ENCODE measurements around the gene EFTUD2.

Gene EFTUD2

GRCh38 chr17:44933824-44934744 lies 34.8 kb upstream of the EFTUD2 start:
- H3K36me3 ChIP-seq (ENCODE audit: control insufficient read depth, insufficient read depth, low read length): peaks cover 20% of the 10 kb centered on the region
- no peak overlapping the region for H3K23ac ChIP-seq (ENCODE audit: low read length)
- H3K9ac ChIP-seq (ENCODE audit: low read length): no peak overlapping the region
- H4K5ac ChIP-seq (ENCODE audit: low read length): no peak overlapping the region
- no peak overlapping the region for H3K56ac ChIP-seq (ENCODE audit: low read length)
- H3K79me2 ChIP-seq (ENCODE audit: control insufficient read depth, insufficient read depth, low read length): no peaks in the 10 kb centered on the region
- WGBS (ENCODE audit: extremely low coverage, insufficient coverage, low lambda C conversion rate): no CpG with 5 or more reads among the region's 34 CpGs
- no peak overlapping the region for H3K18ac ChIP-seq (ENCODE audit: low read length)
- H4K8ac ChIP-seq (ENCODE audit: low read depth, low read length): no peak overlapping the region
- no peaks in the 10 kb centered on the region for H3K27me3 ChIP-seq (ENCODE audit: insufficient read depth, low read length, poor library complexity)
- H3K4ac ChIP-seq (ENCODE audit: low read depth, low read length): no peak overlapping the region
- no peak overlapping the region for H3K4me3 ChIP-seq (ENCODE audit: low read length)
- no peak overlapping the region for H3K27ac ChIP-seq (ENCODE audit: low read depth, low read length)
- H3K79me1 ChIP-seq (ENCODE audit: low read length): no peaks in the 10 kb centered on the region
- H3K4me1 ChIP-seq (ENCODE audit: control insufficient read depth, low read depth, low read length): peaks cover 5% of the 10 kb centered on the region
- no peak overlapping the region for H2BK5ac ChIP-seq (ENCODE audit: low read length)
- no peak for DNase-seq
- H3K4me2 ChIP-seq (ENCODE audit: low read length): no peak overlapping the region
- H2BK120ac ChIP-seq (ENCODE audit: low read depth, low read length): no peak overlapping the region
- H2AK5ac ChIP-seq (ENCODE audit: low read length): no peak overlapping the region
- no peak overlapping the region for H2BK15ac ChIP-seq (replicated peaks; ENCODE audit: low read depth)

GRCh38 chr17:44932787-44933097 lies 33.5 kb upstream of the EFTUD2 start:
- H3K79me1 ChIP-seq (ENCODE audit: low read length): no peaks in the 10 kb centered on the region
- no peak overlapping the region for H3K23ac ChIP-seq (ENCODE audit: low read length)
- H3K79me2 ChIP-seq (ENCODE audit: control insufficient read depth, insufficient read depth, low read length): no peaks in the 10 kb centered on the region
- no peak overlapping the region for H4K5ac ChIP-seq (ENCODE audit: low read length)
- H2BK120ac ChIP-seq (ENCODE audit: low read depth, low read length): no peak overlapping the region
- no peak overlapping the region for H3K4me3 ChIP-seq (ENCODE audit: low read length)
- no peak overlapping the region for H2BK5ac ChIP-seq (ENCODE audit: low read length)
- H3K36me3 ChIP-seq (ENCODE audit: control insufficient read depth, insufficient read depth, low read length): peaks cover 26% of the 10 kb centered on the region
- no peak overlapping the region for H3K56ac ChIP-seq (ENCODE audit: low read length)
- no peak overlapping the region for H2AK5ac ChIP-seq (ENCODE audit: low read length)
- no CpG with 5 or more reads among the region's 6 CpGs for whole genome bisulfite sequencing (ENCODE audit: extremely low coverage, insufficient coverage, low lambda C conversion rate)
- H3K4me1 ChIP-seq (ENCODE audit: control insufficient read depth, low read depth, low read length): peaks cover 5% of the 10 kb centered on the region
- no peak overlapping the region for H2BK15ac ChIP-seq (replicated peaks; ENCODE audit: low read depth)
- DNase-seq: no peak
- no peaks in the 10 kb centered on the region for H3K27me3 ChIP-seq (ENCODE audit: insufficient read depth, low read length, poor library complexity)
- no peak overlapping the region for H3K4ac ChIP-seq (ENCODE audit: low read depth, low read length)
- H3K27ac ChIP-seq (ENCODE audit: low read depth, low read length): no peak overlapping the region
- no peak overlapping the region for H3K9ac ChIP-seq (ENCODE audit: low read length)
- no peak overlapping the region for H3K18ac ChIP-seq (ENCODE audit: low read length)
- no peak overlapping the region for H3K4me2 ChIP-seq (ENCODE audit: low read length)
- H4K8ac ChIP-seq (ENCODE audit: low read depth, low read length): no peak overlapping the region

GRCh38 chr17:44932096-44932786 lies 33.0 kb upstream of the EFTUD2 start:
- no peak overlapping the region for H4K8ac ChIP-seq (ENCODE audit: low read depth, low read length)
- peaks cover 5% of the 10 kb centered on the region for H3K4me1 ChIP-seq (ENCODE audit: control insufficient read depth, low read depth, low read length)
- H3K79me2 ChIP-seq (ENCODE audit: control insufficient read depth, insufficient read depth, low read length): no peaks in the 10 kb centered on the region
- no peaks in the 10 kb centered on the region for H3K27me3 ChIP-seq (ENCODE audit: insufficient read depth, low read length, poor library complexity)
- H3K36me3 ChIP-seq (ENCODE audit: control insufficient read depth, insufficient read depth, low read length): peaks cover 31% of the 10 kb centered on the region
- no peak overlapping the region for H2BK15ac ChIP-seq (replicated peaks; ENCODE audit: low read depth)
- H3K18ac ChIP-seq (ENCODE audit: low read length): no peak overlapping the region
- no peak overlapping the region for H2BK5ac ChIP-seq (ENCODE audit: low read length)
- no peaks in the 10 kb centered on the region for H3K79me1 ChIP-seq (ENCODE audit: low read length)
- no peak for DNase-seq
- no peak overlapping the region for H2BK120ac ChIP-seq (ENCODE audit: low read depth, low read length)
- no peak overlapping the region for H3K4me3 ChIP-seq (ENCODE audit: low read length)
- H3K23ac ChIP-seq (ENCODE audit: low read length): no peak overlapping the region
- H3K9ac ChIP-seq (ENCODE audit: low read length): no peak overlapping the region
- no peak overlapping the region for H2AK5ac ChIP-seq (ENCODE audit: low read length)
- WGBS (ENCODE audit: extremely low coverage, insufficient coverage, low lambda C conversion rate): no CpG with 5 or more reads among the region's 8 CpGs
- H3K4me2 ChIP-seq (ENCODE audit: low read length): no peak overlapping the region
- H3K56ac ChIP-seq (ENCODE audit: low read length): no peak overlapping the region
- no peak overlapping the region for H3K27ac ChIP-seq (ENCODE audit: low read depth, low read length)
- H4K5ac ChIP-seq (ENCODE audit: low read length): no peak overlapping the region
- no peak overlapping the region for H3K4ac ChIP-seq (ENCODE audit: low read depth, low read length)

- WGBS (ENCODE audit: extremely low coverage, insufficient coverage, low lambda C conversion rate): no CpG with 5 or more reads among the region's 5 CpGs
- no peak overlapping the region for H3K27ac ChIP-seq (ENCODE audit: low read depth, low read length)
- H4K8ac ChIP-seq (ENCODE audit: low read depth, low read length): no peak overlapping the region
- no peak overlapping the region for H2AK5ac ChIP-seq (ENCODE audit: low read length)
- H3K18ac ChIP-seq (ENCODE audit: low read length): no peak overlapping the region
- no peaks in the 10 kb centered on the region for H3K79me2 ChIP-seq (ENCODE audit: control insufficient read depth, insufficient read depth, low read length)
- no peak overlapping the region for H3K4me3 ChIP-seq (ENCODE audit: low read length)
- H2BK5ac ChIP-seq (ENCODE audit: low read length): no peak overlapping the region
- H3K27me3 ChIP-seq (ENCODE audit: insufficient read depth, low read length, poor library complexity): no peaks in the 10 kb centered on the region
- no peak overlapping the region for H4K5ac ChIP-seq (ENCODE audit: low read length)
- no peak overlapping the region for H2BK120ac ChIP-seq (ENCODE audit: low read depth, low read length)
- peak; percentile 33 for DNase-seq
- no peak overlapping the region for H3K4me2 ChIP-seq (ENCODE audit: low read length)
- H3K56ac ChIP-seq (ENCODE audit: low read length): no peak overlapping the region
- no peak overlapping the region for H3K23ac ChIP-seq (ENCODE audit: low read length)
- peaks cover 34% of the 10 kb centered on the region for H3K36me3 ChIP-seq (ENCODE audit: control insufficient read depth, insufficient read depth, low read length)
- peaks cover 5% of the 10 kb centered on the region for H3K4me1 ChIP-seq (ENCODE audit: control insufficient read depth, low read depth, low read length)
- no peaks in the 10 kb centered on the region for H3K79me1 ChIP-seq (ENCODE audit: low read length)
- no peak overlapping the region for H3K4ac ChIP-seq (ENCODE audit: low read depth, low read length)
- H2BK15ac ChIP-seq (replicated peaks; ENCODE audit: low read depth): no peak overlapping the region
- H3K9ac ChIP-seq (ENCODE audit: low read length): no peak overlapping the region
These were observed 32.1 kb upstream of the EFTUD2 start for GRCh38 chr17:44931376-44931775.

- Histone ChIP-seq H3K23ac (ENCODE audit: low read length) (no peak overlapping the region), H3K27ac (ENCODE audit: low read depth, low read length) (no peak overlapping the region), H4K5ac (ENCODE audit: low read length) (no peak overlapping the region), H2BK15ac (replicated peaks; ENCODE audit: low read depth) (no peak overlapping the region), H3K4ac (ENCODE audit: low read depth, low read length) (no peak overlapping the region), H2AK5ac (ENCODE audit: low read length) (no peak overlapping the region), H2BK5ac (ENCODE audit: low read length) (no peak overlapping the region), H2BK120ac (ENCODE audit: low read depth, low read length) (no peak overlapping the region), H3K18ac (ENCODE audit: low read length) (no peak overlapping the region), H3K4me1 (ENCODE audit: control insufficient read depth, low read depth, low read length) (peaks cover 5% of the 10 kb centered on the region), H4K8ac (ENCODE audit: low read depth, low read length) (no peak overlapping the region), H3K79me1 (ENCODE audit: low read length) (no peaks in the 10 kb centered on the region), H3K79me2 (ENCODE audit: control insufficient read depth, insufficient read depth, low read length) (no peaks in the 10 kb centered on the region), H3K27me3 (ENCODE audit: insufficient read depth, low read length, poor library complexity) (no peaks in the 10 kb centered on the region), H3K56ac (ENCODE audit: low read length) (no peak overlapping the region), H3K4me2 (ENCODE audit: low read length) (no peak overlapping the region), H3K9ac (ENCODE audit: low read length) (no peak overlapping the region), H3K4me3 (ENCODE audit: low read length) (no peak overlapping the region), H3K36me3 (ENCODE audit: control insufficient read depth, insufficient read depth, low read length) (peaks cover 39% of the 10 kb centered on the region)
- WGBS (ENCODE audit: extremely low coverage, insufficient coverage, low lambda C conversion rate): no CpG with 5 or more reads among the region's 6 CpGs
- no peak for DNase-seq
These were observed 31.4 kb upstream of the EFTUD2 start for GRCh38 chr17:44930667-44931066.
